K562 (cell line): Measurements from ENCODE around the gene RADX. TPM values are rescaled to one million over a fixed set of nuclear protein-coding genes. Genes with fewer than 3 reads are reported as not detected.

Experiments used
- ATAC-seq: fragments of 200-7000 bp; cut with Tn5 transposase; 3 replicates; pipeline ENCODE4 v1.9.1; 2020; ENCODE audit warnings: moderate library complexity
- BruUV-seq: library from RNA; stranded (reverse); fragments of 400-500 nt; replicated peaks from 2 replicates; lab custom pipeline; 2021; lab: Mats Ljungman, UMichigan
- CTCF ChIA-PET: fragments of 300-600 bp; formaldehyde crosslinking; extraction: SDS; loops from one replicate; lab custom pipeline; 2021; ENCODE audit warnings: low intra/inter-chr PET ratio; lab: Yijun Ruan, JAX
- POLR2A ChIA-PET: fragments of 300-600, 350-650 bp; sonication (Branson Sonifier 250); formaldehyde crosslinking; extraction: SDS; loops from one replicate; lab custom pipeline; 2021; ENCODE audit warnings: antibody characterized with exemption, inconsistent platforms; lab: Yijun Ruan, JAX
- DNase-seq, 4 experiments: peaks; one replicate each; pipeline versions ENCODE4 v3.0.0 to v3.0.0-alpha.2; 2011 to 2018; ENCODE audit warnings: low spot score in 3 of 4, mixed read lengths in 3 of 4; ENCODE audit errors: extremely low read depth in 1 of 4
- FAIRE-seq: peaks from 2 replicates; lab custom pipeline; 2011; peaks lifted over from hg19 to GRCh38; lab: Jason Lieb, UNC
- H2AFZ ChIP-seq: 2 replicates; pipeline ENCODE4 v1.6.0; 2011; ENCODE audit warnings: low read depth, low read length, control low read depth, inconsistent platforms
- H3K27ac ChIP-seq: fragments of 200-600 bp; 3 replicates; pipeline ENCODE4 v1.8.0; 2011; ENCODE audit warnings: low read depth, mild to moderate bottlenecking, control low read depth, inconsistent platforms, low read length, moderate library complexity, mixed read lengths; ENCODE audit errors: extremely low read depth
- H3K27me3 ChIP-seq, 2 experiments: fragments of 300-600 bp in 1 of 2; 2 replicates in 1 of 2; 3 replicates in 1 of 2; pipeline versions ENCODE4 v1.6.0 to v1.8.0; 2011; ENCODE audit warnings: inconsistent platforms in 2 of 2, low read length in 2 of 2, mild to moderate bottlenecking in 1 of 2, mixed read lengths in 1 of 2, moderate library complexity in 1 of 2; ENCODE audit not compliant: control insufficient read depth in 2 of 2, insufficient read depth in 2 of 2
- H3K36me3 ChIP-seq: fragments of 300-600 bp; 3 replicates; pipeline ENCODE4 v1.8.0; 2011; ENCODE audit warnings: mild to moderate bottlenecking, low read length, inconsistent platforms; ENCODE audit not compliant: control insufficient read depth, insufficient read depth
- H3K4me1 ChIP-seq, 2 experiments: fragments of 200-600 bp in 1 of 2; replicated peaks in 1 of 2; 2 replicates in 1 of 2; 3 replicates in 1 of 2; pipeline versions ENCODE4 v1.5.1 to v1.8.0; 2011; ENCODE audit warnings: inconsistent platforms in 2 of 2, low read length in 2 of 2, mild to moderate bottlenecking in 1 of 2, mixed read lengths in 1 of 2, moderate library complexity in 1 of 2; ENCODE audit not compliant: control insufficient read depth in 2 of 2, insufficient read depth in 2 of 2
- H3K4me2 ChIP-seq: 2 replicates; pipeline ENCODE4 v1.6.1; 2011; ENCODE audit warnings: low read length, control low read depth, inconsistent platforms, mixed read lengths; ENCODE audit not compliant: insufficient read depth
- H3K4me3 ChIP-seq: fragments of 200-600 bp; sonication (generic), shearing (Covaris generic); 2 replicates; pipeline ENCODE4 v1.5.1; 2016; ENCODE audit warnings: control low read depth, inconsistent platforms
- H3K79me2 ChIP-seq: fragments of 200-600 bp; 3 replicates; pipeline ENCODE4 v1.8.0; 2011; ENCODE audit warnings: low read length, inconsistent platforms; ENCODE audit not compliant: control insufficient read depth, insufficient read depth
- H3K9ac ChIP-seq, 2 experiments: 2 replicates each; pipeline versions ENCODE4 v1.6.0 to v1.6.1; 2011; ENCODE audit warnings: low read depth in 2 of 2, low read length in 2 of 2, control low read depth in 1 of 2, inconsistent platforms in 1 of 2, mild to moderate bottlenecking in 1 of 2, mixed read lengths in 1 of 2; ENCODE audit not compliant: insufficient read depth in 1 of 2
- H3K9me1 ChIP-seq: one replicate; pipeline ENCODE4 v1.6.0; 2011; ENCODE audit warnings: inconsistent platforms, mild to moderate bottlenecking, low read length, moderate library complexity; ENCODE audit not compliant: control insufficient read depth, insufficient read depth
- H3K9me3 ChIP-seq: replicated peaks from 2 replicates; pipeline ENCODE4 v1.5.1; 2011; ENCODE audit warnings: low read depth, low read length, inconsistent platforms; ENCODE audit not compliant: control insufficient read depth, insufficient read depth
- H4K20me1 ChIP-seq: replicated peaks from 2 replicates; pipeline ENCODE4 v1.6.1; 2011; ENCODE audit warnings: low read length, inconsistent platforms, mixed read lengths; ENCODE audit not compliant: control insufficient read depth, insufficient read depth
- CBX5 ChIP-seq: IDR thresholded peaks from 2 replicates; pipeline ENCODE4 v1.6.1; 2014; ENCODE audit warnings: low read depth, borderline replicate concordance
- FOSL1 ChIP-seq: fragments of 200-800 bp; sonication (Bioruptor generic); conservative IDR thresholded peaks from 2 replicates; pipeline ENCODE4 v1.6.1; 2016; ENCODE audit warnings: missing genetic modification characterization, missing compliant biosample characterization
- HDAC1 ChIP-seq, 2 experiments: fragments of 450-650 bp; IDR thresholded peaks; 2 replicates each; pipeline ENCODE4 v1.6.1; 2016 to 2017; ENCODE audit warnings: inconsistent platforms in 1 of 2, mild to moderate bottlenecking in 1 of 2, moderate library complexity in 1 of 2
- MCM3 ChIP-seq: fragments of 450-650 bp; IDR thresholded peaks from 2 replicates; pipeline ENCODE4 v1.6.1; 2016
- NCOA6 ChIP-seq: fragments of 450-650 bp; IDR thresholded peaks from 2 replicates; pipeline ENCODE4 v1.6.1; 2017; ENCODE audit warnings: mild to moderate bottlenecking
- NELFE ChIP-seq: IDR thresholded peaks from 2 replicates; pipeline ENCODE4 v1.6.1; 2011; ENCODE audit warnings: mild to moderate bottlenecking; ENCODE audit not compliant: insufficient read depth, insufficient read length
- NFXL1 ChIP-seq: fragments of 450-650 bp; formaldehyde crosslinking; IDR thresholded peaks from 2 replicates; pipeline ENCODE4 v1.4.0; 2021; ENCODE audit warnings: mild to moderate bottlenecking
- RFX5 ChIP-seq: IDR thresholded peaks from 2 replicates; pipeline ENCODE4 v1.6.1; 2011; ENCODE audit warnings: low read depth, mild to moderate bottlenecking, improper control_type of control experiment, low read length
- SREBF2 ChIP-seq: sonication (generic); formaldehyde crosslinking; IDR thresholded peaks from 2 replicates; pipeline ENCODE4 v1.4.0; 2020; ENCODE audit warnings: mild to moderate bottlenecking, missing genetic modification reagents
- YY1 ChIP-seq, 3 experiments: IDR thresholded peaks; 2 replicates each; pipeline ENCODE4 v1.6.1; 2011; ENCODE audit warnings: low read length in 2 of 3, mild to moderate bottlenecking in 2 of 3, moderate library complexity in 2 of 3, borderline replicate concordance in 1 of 3, control low read depth in 1 of 3, low read depth in 1 of 3; ENCODE audit not compliant: insufficient read depth in 3 of 3, insufficient replicate concordance in 2 of 3, control insufficient read depth in 1 of 3, insufficient read length in 1 of 3; ENCODE audit errors: extremely low read depth in 1 of 3
- ZNF3 ChIP-seq: fragments of 250-450 bp; sonication (Bioruptor Pico); IDR thresholded peaks from 2 replicates; pipeline ENCODE4 v1.5.0; 2021; ENCODE audit warnings: mild to moderate bottlenecking, moderate library complexity
- ZNF57 ChIP-seq: fragments of 450-650 bp; formaldehyde crosslinking; IDR thresholded peaks from 2 replicates; pipeline ENCODE4 v1.4.0; 2020; ENCODE audit warnings: mild to moderate bottlenecking, moderate library complexity
- ZNF644 ChIP-seq: fragments of 200-800 bp; sonication (Bioruptor generic); IDR thresholded peaks from 2 replicates; pipeline ENCODE4 v1.6.1; 2016; ENCODE audit warnings: low read depth, missing genetic modification characterization, missing compliant biosample characterization
- WGBS: fragments of 100-300 bp; shearing (Covaris generic); methylation state at CpG from one replicate; pipeline ENCODE4 v1.1.6; 2016; ENCODE audit warnings: low coverage, mixed read lengths; ENCODE audit not compliant: insufficient coverage; ENCODE audit errors: missing lambda C conversion rate; 5-methylcytosine and 5-hydroxymethylcytosine counted together
- in situ Hi-C: fragments of 300-500 bp; cut with MboI; formaldehyde crosslinking; loops from 4 replicates; pipeline ENCODE4 v1.15.0; 2018; ENCODE audit warnings: inconsistent platforms, mixed read lengths
- intact Hi-C: fragments of 100-400 bp; cut with micrococcal nuclease; formaldehyde crosslinking; loops from 2 replicates; pipeline ENCODE4 v1.14.2; 2022
- polyA plus RNA-seq, 8 experiments: library from polyadenylated mRNA; depleted of rRNA in 4 of 8; stranded (reverse) in 5 of 8; unstranded in 3 of 8; fragments of >200 nt; fragmentation: Nextera tagmentation in 2 of 8; fragmentation: Illumina TruSeq in 1 of 8; extraction: Ambion mirVana in 2 of 8; extraction: Trizol in 1 of 8; gene quantifications; 2 replicates each; pipeline versions ENCODE4 v1.2.1 to v1.2.3, GENCODE V29; 2011 to 2014; ENCODE audit warnings: inconsistent platforms in 1 of 8, missing spikeins in 1 of 8
- total RNA-seq, 7 experiments: library from RNA; depleted of rRNA in 6 of 7; stranded (reverse); fragments of >200 nt in 6 of 7; fragmentation: Illumina TruSeq in 2 of 7; extraction: Trizol in 2 of 7; gene quantifications; 2 replicates each; pipeline versions ENCODE4 v1.2.1 to v1.2.3, GENCODE V29; 2011 to 2021; ENCODE audit warnings: low replicate concordance in 1 of 7
- TF ChIP-seq, protein P1 (sequence below), 2 experiments: IDR thresholded peaks; 2 replicates each; pipeline ENCODE4 v1.6.1; 2011; ENCODE audit warnings: borderline replicate concordance in 1 of 2, control low read depth in 1 of 2, low read depth in 1 of 2, low read length in 1 of 2, mild to moderate bottlenecking in 1 of 2, mixed read lengths in 1 of 2, moderate library complexity in 1 of 2; ENCODE audit not compliant: insufficient read depth in 1 of 2, insufficient read length in 1 of 2, poor library complexity in 1 of 2, severe bottlenecking in 1 of 2; ENCODE audit errors: extremely low read depth in 1 of 2
- TF ChIP-seq, protein P2 (sequence below): fragments of 250-450 bp; sonication (Bioruptor Pico); IDR thresholded peaks from 2 replicates; pipeline ENCODE4 v1.8.0; 2021; ENCODE audit warnings: mild to moderate bottlenecking, moderate library complexity
- TF ChIP-seq, protein P3 (sequence below): fragments of 250-450 bp; sonication (Bioruptor Pico); IDR thresholded peaks from 2 replicates; pipeline ENCODE4 v1.4.0; 2020

Gene RADX
- total and polyA plus RNA-seq, 9 of the 15 experiments (the other 6 are each of a cell fraction or from before 2014, with no cell fraction given), result 0.03 to 0.40 (median 0.12) TPM; not detected in 1

GRCh38 chrX:106566362-106566761, 45.4 kb upstream of the RADX start (continued):
- TF ChIP-seq, protein P1, sequence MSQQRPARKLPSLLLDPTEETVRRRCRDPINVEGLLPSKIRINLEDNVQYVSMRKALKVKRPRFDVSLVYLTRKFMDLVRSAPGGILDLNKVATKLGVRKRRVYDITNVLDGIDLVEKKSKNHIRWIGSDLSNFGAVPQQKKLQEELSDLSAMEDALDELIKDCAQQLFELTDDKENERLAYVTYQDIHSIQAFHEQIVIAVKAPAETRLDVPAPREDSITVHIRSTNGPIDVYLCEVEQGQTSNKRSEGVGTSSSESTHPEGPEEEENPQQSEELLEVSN (IDR thresholded peaks at IDR 0.05; ENCODE audit: borderline replicate concordance in 1 of 2, extremely low read depth in 1 of 2, insufficient read depth in 1 of 2, insufficient read length in 1 of 2, low read depth in 1 of 2, low read length in 1 of 2, poor library complexity in 1 of 2, severe bottlenecking in 1 of 2), result no peak
- TF ChIP-seq YY1 (IDR thresholded peaks at IDR 0.05; ENCODE audit: borderline replicate concordance in 1 of 3, control insufficient read depth in 1 of 3, extremely low read depth in 1 of 3, insufficient read depth in 3 of 3, insufficient read length in 1 of 3, insufficient replicate concordance in 2 of 3, low read depth in 1 of 3, low read length in 2 of 3), result no peak
- no peak for TF ChIP-seq ZNF644 (tag)

DNA sequence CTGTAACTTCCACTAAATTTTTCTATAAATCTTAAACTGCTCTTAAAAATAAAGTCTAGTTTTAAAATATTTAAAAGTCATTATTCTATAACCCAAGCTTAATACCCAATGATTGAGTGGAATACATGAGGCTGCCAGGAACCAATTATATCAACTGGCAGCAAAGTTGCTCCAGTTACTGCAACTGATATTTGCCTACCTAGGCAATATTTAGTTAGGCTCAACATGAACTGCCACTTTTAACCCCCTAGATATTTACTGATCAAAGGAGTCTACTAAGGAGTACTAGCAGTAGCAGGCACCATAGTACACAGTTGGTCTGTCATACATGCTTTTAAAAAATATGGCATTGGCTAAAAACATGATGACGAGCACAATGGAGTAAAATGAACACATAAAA, 29.9 kb upstream of the RADX start:
- Histone ChIP-seq H3K36me3 (no peaks in the 10 kb centered on the region), H3K9me3 (no peaks in the 10 kb centered on the region), H3K4me3 (no peak overlapping the region), H3K27ac (no peak overlapping the region), H3K27me3 (no peaks in the 10 kb centered on the region), H3K4me2 (no peak overlapping the region), H3K79me2 (no peaks in the 10 kb centered on the region), H3K9me1 (no peaks in the 10 kb centered on the region), H3K4me1 (no peaks in the 10 kb centered on the region), H4K20me1 (no peaks in the 10 kb centered on the region)
- intact Hi-C loops (no loop called here), in situ Hi-C loops (no loop called here)
- POLR2A ChIA-PET, result no interaction called here
- DNase-seq (no peak), FAIRE-seq (no peak)
- TF ChIP-seq NELFE (no peak), MCM3 (no peak), NCOA6 (no peak), SREBF2 (CRISPR knock-in tag) (no peak), RFX5 (no peak), CBX5 (no peak), NFXL1 (CRISPR knock-in tag) (no peak), ZNF57 (CRISPR knock-in tag) (no peak), ZNF3 (CRISPR knock-in tag) (no peak), HDAC1 (IDR thresholded peaks at IDR 0.05) (no peak), FOSL1 (no peak)
- TF ChIP-seq, protein P2, sequence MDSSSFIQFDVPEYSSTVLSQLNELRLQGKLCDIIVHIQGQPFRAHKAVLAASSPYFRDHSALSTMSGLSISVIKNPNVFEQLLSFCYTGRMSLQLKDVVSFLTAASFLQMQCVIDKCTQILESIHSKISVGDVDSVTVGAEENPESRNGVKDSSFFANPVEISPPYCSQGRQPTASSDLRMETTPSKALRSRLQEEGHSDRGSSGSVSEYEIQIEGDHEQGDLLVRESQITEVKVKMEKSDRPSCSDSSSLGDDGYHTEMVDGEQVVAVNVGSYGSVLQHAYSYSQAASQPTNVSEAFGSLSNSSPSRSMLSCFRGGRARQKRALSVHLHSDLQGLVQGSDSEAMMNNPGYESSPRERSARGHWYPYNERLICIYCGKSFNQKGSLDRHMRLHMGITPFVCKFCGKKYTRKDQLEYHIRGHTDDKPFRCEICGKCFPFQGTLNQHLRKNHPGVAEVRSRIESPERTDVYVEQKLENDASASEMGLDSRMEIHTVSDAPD, result no peak
- TF ChIP-seq, protein P3, sequence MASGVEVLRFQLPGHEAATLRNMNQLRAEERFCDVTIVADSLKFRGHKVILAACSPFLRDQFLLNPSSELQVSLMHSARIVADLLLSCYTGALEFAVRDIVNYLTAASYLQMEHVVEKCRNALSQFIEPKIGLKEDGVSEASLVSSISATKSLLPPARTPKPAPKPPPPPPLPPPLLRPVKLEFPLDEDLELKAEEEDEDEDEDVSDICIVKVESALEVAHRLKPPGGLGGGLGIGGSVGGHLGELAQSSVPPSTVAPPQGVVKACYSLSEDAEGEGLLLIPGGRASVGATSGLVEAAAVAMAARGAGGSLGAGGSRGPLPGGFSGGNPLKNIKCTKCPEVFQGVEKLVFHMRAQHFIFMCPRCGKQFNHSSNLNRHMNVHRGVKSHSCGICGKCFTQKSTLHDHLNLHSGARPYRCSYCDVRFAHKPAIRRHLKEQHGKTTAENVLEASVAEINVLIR (CRISPR knock-in tag), result no peak
- TF ChIP-seq, all 486 proteins: peak for 0
- CTCF ChIA-PET, result no interaction called here
- BruUV-seq, result no TSS peak
- 0% methylated on average over 1 of the region's 1 CpG for WGBS
- ATAC-seq, result no peak
- H2AFZ ChIP-seq, result no peak overlapping the region
- no peak overlapping the region for H3K9ac ChIP-seq
